NCI-H1105 treated with DMSO at 0.1 percent for 48 hours (cell line): ENCODE measurements around the gene SPRYD3.
"Not testable (repeated sequence)": the region's sequence is repeated elsewhere in the genome, so short reads cannot be mapped to it uniquely, and the experiment has no call there.

ENCODE experiments used
- DNase-seq: peaks from one replicate; lab custom pipeline; 2025; lab: John Stamatoyannopoulos, UW

The SPRYD3 gene

DNA sequence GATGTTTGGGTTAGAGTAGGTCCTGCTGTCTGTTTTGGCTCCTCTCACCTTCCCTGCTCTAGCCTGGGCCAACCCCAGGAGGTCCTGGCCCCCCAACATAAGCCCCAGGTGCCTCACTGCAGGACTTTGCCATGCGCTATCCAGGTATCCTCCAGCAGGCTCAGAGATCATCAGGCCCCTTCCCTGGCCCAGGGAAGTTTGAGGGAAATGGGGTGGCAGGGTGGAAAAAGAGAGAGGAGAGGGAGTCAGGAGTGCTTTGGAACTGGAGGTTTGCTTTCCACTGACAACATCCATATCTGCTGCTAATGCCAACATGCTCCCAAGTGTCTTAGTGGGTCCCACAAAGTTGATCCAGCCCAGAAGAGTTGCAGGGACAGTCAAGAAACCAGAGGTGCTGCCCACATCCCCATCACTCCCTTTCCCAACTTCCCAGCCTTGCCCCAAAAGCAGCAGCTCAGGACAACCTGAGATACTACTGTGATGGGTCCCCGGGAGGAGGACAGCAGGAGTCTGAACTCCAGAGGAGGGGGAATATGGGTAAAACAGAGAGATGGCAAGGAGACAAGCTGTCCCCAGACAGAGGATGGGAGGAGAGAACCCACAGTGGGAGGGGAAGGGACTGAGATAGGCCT is 28.6 kb downstream of the SPRYD3 start:
- no peak for DNase-seq

DNA sequence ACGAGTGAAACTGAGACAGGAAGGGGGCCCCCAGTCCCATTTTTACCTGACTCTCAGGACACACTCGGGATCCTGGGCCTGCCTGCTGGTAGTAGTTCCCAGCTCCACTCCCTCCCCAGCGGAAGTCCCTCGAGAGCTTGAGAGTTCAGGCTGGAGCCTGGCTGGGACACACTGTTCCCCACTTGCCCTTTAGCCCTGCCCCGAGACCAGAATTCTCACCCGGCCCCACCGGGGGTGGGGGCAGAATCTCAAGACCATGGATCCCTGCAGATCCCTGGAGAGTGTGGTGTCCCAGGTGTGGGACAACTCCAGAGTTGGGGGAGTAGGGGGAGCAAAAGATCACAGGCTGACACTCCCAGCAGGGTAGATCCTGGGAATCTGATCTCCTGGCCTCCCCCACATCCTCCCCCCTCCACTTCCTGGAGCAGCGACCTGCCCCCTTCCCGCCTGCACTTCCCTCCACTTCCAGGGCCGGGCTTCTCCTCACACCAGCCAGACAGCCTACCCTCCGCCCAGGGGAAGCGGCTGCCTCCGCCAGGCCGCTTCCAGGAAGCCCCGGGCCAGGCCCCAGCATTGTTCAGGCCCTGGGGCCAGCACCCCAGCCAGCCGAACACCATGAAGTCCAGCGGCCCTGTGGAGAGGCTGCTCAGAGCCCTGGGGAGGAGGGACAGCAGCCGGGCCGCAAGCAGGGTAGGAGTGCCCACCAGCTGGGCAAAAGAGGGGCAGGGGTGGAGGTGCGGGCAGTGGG is 29.4 kb downstream of the SPRYD3 start, which contains the start of gene TNS2:
Gene TNS2, plus strand, starts transcription at position 495 of the 748 bp plus-strand sequence. Its CDS starts 121 bp downstream, at position 616.
- DNase-seq: no peak

DNA sequence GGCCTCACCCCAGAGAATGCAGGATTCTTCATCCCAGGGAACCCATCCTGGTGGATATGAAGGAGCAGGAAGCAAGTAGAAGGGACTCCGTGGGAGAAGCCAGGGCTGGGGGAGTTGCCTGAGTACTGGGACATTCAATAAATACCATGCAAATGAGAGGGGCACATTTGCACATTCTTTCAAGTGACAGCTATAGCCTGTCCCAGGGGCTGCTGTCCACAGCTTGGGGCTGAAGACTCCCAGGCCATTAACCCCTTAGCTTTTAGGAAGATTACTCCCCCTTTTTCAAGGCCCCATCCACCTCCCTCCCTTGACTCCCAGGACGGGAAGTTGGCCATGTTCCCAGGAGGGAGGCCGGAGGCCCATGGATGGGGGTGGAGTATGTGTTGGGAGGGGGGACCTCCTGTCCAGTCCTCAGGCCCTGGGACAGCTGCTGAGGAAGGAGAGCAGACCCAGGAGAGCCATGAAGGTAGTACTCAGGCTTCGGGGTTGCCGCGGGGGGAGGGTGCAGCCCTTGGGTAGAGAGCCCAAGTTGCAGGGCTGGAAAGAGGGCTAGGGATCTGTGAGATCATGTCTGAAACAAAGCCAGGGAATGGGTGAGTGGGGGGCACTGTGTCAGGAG is 30.3 kb downstream of the SPRYD3 start:
- DNase-seq: no peak

DNA sequence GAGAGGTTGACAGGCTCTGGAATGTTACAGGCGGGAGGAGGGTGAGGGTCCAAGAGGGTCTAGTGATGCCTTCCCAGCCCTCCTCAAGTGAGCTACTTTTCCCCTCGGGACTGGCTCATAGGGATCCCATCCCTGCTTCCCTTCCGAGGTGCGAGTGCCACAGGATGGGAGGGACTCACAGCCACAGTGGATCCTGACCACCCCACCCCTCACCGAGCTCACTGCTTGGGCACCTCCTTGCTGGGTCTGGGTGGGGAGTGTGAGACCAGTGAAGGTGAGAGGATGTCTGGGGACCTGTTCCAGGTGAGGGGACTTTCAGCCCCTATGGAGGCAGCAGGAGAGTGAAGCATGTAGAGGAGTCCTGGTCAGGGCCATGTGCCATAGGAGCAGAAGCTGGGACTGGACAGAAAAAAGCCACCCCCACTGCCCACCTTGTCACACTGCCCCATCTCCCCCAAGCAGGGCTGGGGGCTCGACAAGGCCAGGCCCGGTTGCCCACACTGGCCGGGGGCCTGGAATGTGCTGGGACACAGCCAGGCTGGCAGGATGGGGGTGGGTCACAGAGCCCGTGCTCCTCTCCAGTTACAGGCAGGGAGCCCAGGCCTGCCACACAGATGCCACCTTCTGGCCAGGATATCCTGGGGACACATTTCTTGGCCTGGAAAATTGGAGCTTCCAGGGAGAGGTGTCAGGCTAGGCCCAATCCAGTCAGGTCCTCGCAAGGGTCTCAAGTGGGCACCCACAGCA is 31.0 kb downstream of the SPRYD3 start:
- DNase-seq: no peak

DNA sequence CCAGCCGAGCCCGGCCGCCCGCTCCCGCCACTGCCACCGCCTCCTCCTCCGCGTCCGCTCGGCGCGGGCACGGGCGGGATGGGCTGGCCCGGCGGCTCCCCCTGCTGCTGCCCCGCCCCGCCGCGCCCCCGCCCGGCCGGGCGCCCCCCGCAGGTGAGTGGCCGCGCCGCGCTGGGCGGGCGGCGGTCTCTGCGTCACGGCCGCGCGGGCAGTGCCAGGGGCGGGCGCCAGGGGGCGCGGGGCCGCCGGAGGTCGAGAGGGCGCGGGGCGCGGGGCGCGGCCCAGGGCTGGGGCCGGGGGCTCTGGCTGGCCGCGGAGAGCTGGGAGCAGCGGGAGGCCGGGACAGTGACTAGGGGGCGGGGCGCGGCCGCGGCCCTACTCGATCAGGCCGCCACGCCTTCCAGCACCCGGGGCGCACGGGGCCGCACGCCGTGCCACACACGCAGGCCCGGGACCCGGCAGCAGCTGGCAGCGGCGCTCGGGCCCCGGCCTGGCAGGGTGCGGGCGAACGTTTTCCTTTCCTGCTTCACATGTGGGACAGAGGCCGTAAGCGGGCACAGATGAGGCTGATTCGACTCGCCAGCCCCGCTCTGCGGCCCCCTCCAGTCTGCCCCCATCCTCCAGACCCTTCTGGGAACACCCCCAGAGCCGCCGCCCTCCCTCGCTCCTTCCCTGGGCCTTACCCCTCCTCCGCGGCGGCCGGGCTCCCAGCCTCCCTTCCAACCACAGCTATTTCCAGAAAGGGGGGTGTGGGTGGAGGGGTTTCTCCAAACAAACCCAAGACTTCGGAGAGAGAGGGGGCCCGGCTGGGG is 31.8 kb downstream of the SPRYD3 start:
- peak; percentile 38 for DNase-seq

DNA sequence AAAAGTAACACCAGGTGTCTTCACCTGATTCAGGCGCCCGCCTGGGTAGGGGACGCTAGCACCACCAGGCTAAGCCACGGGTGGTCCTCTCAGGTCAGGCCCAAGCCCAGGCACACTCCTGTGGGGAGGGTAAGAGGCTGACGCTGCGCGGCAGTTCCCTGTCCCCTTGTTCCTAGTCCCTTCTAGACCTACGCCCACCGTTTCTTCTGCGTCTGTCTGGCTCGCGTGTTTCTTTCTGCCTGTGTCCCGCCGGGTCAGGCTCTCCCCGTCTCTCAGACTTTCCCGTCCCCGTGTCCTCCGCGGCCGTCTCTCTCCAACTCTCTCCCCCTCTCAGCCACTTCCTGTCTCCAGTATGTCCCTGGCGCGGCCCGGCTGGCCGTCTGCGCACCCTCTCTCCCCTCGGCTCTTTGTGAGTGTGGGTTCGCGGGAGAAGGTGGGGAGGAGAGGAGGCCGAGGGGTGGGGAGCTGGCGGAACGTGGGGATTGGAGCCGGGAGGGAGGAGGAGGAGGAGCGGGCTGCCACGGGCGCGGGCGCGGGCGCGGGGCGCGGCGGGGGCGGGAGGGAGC is 32.5 kb downstream of the SPRYD3 start:
- peak; percentile 47 for DNase-seq

DNA sequence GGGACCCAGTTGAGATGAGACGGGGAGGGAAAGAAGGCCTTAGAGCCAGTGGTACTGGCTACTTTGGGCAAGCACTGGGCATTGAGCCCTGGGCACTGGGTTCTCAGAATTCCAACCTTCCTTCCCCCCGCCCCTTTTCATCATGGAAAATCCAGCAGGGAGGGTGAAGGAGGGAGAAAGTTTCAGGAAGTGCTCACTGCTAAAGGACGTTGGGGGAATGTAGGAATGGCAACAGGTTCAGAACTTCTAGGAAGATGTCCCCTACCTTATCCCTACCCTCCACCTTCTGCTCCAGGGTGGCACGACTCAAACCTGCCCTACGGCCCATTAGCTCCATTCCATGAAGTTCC is 33.5 kb downstream of the SPRYD3 start:
- no peak for DNase-seq

DNA sequence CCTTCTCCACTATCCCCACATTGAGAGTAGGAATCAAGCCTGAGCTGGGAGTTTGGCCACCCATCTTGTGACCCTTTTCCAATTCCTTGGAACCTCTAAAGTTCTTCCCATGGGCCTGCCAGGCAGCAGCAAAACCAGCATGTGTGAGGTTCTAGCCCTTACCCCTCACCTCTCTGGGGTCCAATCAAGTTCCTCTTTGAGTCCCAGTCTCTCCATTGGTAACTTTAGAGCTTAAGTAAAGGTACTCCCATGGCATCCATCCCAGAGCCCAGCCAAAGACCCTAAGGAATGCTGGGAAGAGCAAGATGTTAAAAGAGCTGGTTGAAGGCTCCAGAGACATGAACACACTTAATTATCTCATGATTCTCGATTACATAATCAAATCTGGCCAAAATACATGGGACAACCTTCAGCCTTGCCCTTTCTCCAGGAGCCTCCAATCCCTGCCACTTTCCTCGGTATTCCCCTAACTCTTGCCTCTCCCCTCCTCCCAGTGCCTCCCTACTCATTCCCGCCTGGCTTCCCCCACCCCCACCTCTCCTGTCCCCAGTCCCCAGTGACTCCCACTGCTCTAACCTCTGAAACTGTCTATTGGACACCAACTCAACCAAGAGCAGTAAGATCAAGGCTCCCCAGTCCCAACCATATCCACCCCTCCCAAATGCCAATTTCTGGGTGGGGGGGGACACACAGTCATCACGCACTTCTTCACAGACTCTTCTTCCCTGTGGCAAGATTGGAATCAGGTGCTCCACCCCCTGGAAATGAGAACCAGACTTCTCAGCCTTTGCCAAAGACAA is 34.1 kb downstream of the SPRYD3 start:
- no peak for DNase-seq

DNA sequence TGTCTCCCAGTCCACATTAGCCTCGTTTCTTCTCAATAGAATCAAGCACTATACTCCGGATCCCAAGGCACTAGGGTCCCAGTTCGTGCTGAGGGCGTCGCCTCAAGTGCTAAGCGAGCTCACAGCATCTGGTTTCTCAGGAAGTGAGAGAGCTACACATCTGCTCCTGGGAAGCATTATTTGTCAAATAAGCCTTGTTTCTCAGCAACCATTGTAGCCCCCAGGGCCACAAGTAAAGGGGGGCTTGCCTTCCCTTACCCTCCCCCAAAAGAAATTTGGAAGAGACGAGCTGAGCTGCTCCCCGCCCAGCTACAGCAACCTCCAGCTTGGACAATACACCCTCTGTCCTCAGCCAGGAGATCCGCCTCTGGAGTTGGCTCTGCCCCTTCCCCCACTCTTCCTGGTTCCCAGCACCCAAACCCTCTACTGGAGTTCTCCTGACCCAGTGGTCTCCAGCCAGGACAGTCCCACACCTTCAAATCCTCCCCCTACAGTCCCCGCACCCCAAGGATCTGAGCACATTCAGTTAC is 35.1 kb downstream of the SPRYD3 start:
- DNase-seq: no peak

DNA sequence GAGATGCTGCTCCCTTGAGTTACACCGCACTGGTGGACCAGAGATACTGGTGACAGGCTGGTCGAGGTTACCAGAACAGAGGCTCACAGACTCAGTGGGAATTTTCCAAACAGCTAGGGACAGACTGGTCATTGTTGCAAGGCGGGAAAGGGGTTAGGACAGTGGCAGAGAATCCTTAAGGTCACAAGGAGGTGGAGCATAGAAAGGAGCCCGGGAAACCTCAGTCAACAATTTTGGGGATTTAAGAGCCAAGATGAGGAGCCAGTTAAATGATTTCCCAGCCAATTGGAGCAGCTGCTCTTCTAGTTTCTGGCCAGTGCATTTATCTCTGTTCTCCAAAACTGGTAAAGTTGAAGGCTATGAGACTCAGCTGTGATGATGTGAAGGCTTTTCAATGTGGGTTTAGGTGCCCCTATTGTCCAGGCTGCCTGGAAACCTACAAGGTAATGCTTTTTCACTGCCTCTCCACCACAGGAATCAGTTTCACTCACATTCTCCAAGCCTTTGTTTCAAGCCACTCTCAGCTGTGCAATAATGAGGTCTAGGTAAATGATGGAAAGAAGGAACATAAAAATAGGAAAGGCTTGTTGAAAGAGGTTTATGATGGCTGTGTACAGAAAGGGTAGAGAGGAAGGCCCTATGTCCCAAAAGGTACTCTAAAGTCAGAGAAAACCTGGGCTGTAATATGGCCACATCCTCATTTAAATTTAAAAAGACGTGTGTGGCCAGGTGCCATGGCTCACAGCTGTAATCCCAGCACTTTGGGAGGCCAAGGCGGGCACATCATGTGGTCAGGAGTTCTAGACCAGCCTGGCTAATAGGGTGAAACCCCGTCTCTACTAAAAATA is 36.4 kb downstream of the SPRYD3 start:
- DNase-seq: no peak

DNA sequence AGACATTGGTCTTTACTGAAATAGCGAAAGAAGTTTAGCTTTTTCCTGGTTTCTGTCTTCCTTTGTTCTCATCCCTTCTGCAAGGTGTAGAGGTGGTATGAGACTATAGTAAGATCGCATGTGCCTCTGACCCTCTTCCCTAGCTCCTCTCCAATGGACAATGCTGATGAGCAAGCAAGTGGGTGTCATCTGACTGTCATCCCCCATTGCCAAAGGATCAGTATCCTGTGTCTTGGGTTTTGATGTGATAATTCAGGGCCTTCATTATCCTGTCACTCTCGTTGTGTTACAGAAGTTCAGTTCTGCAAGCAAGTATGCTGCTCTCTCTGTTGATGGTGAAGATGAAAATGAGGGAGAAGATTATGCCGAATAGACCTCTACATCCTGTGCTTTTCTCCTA is 39.3 kb downstream of the SPRYD3 start:
- DNase-seq: no peak

DNA sequence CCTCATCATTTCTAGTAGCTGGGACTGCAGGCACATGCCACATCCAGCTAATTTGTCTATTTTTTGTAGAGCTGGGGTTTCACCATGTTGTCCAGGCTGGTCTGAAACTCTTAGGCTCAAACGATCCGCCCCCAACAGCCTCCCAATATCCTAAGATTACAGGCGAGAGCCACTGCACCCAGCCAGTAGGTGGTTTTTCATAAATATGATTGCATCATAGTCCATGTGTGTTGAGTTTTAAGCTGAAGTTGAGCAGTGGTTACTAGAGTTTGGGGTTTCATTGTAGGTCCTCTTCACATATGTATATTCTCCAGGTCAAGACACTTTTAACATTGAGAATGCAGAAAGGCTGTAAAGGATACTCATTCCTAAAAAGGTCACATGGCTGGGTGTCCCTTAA is 42.4 kb downstream of the SPRYD3 start:
- no peak for DNase-seq

DNA sequence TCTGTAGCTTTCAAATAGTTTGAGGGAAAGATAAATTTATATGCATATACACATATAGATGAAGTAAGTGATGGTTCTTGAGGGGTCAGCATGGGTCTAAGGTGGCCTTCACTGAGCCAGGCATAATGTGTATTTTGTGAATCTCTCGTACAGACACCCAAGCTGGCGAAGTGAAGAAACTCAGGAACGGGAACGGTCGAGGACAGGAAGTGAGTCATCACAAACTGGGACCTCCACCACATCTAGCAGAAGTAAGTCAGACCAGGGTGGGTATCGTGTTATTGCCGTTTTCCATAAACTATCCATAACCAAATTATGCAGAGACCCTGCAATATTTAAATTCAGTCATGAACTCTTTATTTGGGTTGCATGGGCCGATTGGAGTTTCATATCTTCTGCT is 44.7 kb downstream of the SPRYD3 start:
- DNase-seq: no peak

DNA sequence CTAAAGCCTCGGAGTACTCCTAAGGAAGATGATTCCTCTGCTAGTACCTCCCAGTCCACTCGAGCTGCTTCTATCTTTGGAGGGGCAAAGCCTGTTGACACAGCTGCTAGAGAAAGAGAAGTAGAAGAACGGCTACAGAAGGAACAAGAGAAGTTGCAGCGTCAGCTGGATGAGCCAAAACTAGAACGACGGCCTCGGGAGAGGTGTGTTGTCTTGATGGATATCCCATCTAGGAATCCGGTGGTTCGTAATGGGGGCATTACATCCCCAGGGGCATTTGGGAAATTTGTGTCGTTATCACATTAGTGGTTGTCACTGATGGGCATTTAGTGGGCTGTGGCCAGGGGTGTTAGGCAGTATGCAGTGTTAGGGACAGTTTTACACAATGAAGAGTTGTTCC is 45.4 kb downstream of the SPRYD3 start:
- DNase-seq: not testable (repeated sequence)

DNA sequence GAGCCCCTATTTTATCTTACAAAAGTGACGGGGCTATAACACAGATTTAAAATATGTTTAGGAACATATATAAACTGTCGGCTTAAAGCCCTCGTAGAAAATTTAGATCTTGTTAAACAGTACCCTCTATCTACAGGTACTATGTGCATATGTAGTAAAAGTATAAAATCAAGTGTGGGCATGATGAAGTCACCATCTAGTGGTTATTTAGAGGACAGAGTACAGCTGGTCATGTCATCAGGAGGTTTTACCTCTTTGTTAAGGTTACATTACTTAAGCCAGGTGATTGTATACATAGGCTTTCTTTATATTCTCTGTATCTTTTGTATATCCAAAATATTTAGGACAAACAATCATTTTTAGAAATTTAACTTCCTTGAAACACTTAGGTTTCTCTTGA is 47.6 kb downstream of the SPRYD3 start:
- no peak for DNase-seq

DNA sequence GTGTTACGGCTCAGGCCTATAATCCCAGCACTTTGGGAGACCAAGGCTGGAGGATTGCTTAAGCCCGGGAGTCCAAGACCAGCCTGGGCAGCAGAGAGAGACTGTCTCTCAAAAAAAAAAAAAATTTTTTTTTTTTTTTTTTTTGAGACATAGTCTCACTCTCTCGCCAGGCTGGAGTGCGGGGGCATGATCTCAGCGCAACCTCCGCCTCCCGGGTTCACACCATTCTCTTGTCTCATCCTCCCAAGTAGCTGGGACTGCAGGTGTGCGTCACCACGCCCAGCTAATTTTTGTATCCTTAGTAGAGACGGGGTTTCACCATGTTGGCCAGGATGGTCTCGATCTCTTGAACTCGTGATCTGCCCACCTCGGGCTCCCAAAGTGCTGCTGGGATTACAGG is 52.2 kb downstream of the SPRYD3 start:
- DNase-seq: not testable (repeated sequence)

DNA sequence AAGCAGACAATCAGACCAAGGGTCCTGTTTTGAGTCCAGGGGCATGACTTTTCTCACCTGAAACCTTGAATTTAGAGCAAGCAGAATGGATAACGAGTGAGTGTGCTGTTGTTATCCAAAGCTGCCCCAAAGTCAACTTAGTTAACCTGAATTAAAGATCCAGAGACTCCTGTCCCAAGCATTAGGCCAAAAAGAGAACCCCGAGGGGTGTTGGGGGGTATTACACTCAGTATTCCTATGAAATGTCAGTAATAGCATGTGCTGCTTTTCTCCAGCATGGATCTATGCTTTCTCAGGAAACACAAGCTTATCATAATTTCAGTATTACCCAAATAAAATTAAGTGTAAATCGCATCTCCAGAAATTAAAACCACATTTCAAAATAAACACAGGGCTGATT is 53.9 kb downstream of the SPRYD3 start:
- no peak for DNase-seq

DNA sequence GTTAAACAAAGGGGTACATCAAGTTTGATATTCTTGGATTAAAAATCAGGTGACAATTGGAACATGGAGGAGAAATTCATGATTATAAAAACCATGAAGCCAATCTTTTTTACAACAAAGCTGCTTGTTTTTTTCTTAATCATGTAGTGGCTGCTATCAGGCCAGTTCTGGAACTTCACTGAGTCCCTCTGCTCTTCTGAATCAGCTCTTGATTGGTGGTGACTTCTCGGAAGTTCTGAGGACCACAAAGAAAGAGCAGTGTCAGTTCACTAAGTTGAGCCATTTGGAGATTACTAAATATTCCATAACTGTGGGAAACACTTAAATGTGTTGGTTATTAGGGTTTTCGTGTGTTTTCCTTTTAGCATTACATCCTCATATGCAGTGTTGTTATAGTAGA is 64.5 kb downstream of the SPRYD3 start:
- DNase-seq: no peak
